KMS-11 (cell line): ENCODE data around the gene DONSON.
"Not testable (repeated sequence)": the region's sequence is repeated elsewhere in the genome, so short reads cannot be mapped to it uniquely, and the experiment has no call there.

Experiments used
- H2AFZ ChIP-seq: fragments of 200-600 bp; sonication (generic); 2 replicates; pipeline ENCODE4 v1.6.1; 2016; ENCODE audit warnings: antibody characterized with exemption, mixed run types, low read depth
- H3K27ac ChIP-seq: fragments of 200-600 bp; sonication (generic); 2 replicates; pipeline ENCODE4 v1.6.1; 2016; ENCODE audit warnings: mild to moderate bottlenecking, mixed run types
- H3K27me3 ChIP-seq: fragments of 200-600 bp; sonication (generic); 2 replicates; pipeline ENCODE4 v1.6.1; 2017; ENCODE audit warnings: mild to moderate bottlenecking, low read depth, mixed run types, moderate library complexity; ENCODE audit not compliant: insufficient read depth
- H3K36me3 ChIP-seq: fragments of 200-600 bp; sonication (generic); 2 replicates; pipeline ENCODE4 v1.6.1; 2017; ENCODE audit warnings: mild to moderate bottlenecking, mixed run types; ENCODE audit not compliant: insufficient read depth
- H3K4me1 ChIP-seq: fragments of 200-600 bp; sonication (generic); 2 replicates; pipeline ENCODE4 v1.6.1; 2016; ENCODE audit warnings: mild to moderate bottlenecking, low read depth, mixed run types; ENCODE audit not compliant: poor library complexity, severe bottlenecking
- H3K4me2 ChIP-seq: fragments of 200-600 bp; sonication (generic); 2 replicates; pipeline ENCODE4 v1.7.0; 2016; ENCODE audit warnings: mild to moderate bottlenecking, mixed run types
- H3K4me3 ChIP-seq: fragments of 200-600 bp; sonication (generic); IDR thresholded peaks from 2 replicates; pipeline ENCODE4 v1.6.1; 2017; ENCODE audit warnings: low read depth, low read length, mixed read lengths; ENCODE audit not compliant: insufficient read depth
- H3K79me2 ChIP-seq: fragments of 200-600 bp; sonication (generic); 2 replicates; pipeline ENCODE4 v1.6.1; 2016; ENCODE audit warnings: low read depth, mixed run types; ENCODE audit not compliant: insufficient read depth
- H3K9ac ChIP-seq: fragments of 200-600 bp; sonication (generic); 2 replicates; pipeline ENCODE4 v1.6.1; 2016; ENCODE audit warnings: mild to moderate bottlenecking, mixed run types
- H4K20me1 ChIP-seq: fragments of 200-600 bp; sonication (generic); 2 replicates; pipeline ENCODE4 v1.6.1; 2016; ENCODE audit warnings: mild to moderate bottlenecking, mixed run types; ENCODE audit not compliant: insufficient read depth
- CTCF ChIP-seq: fragments of 200-600 bp; sonication (generic); conservative IDR thresholded peaks from 2 replicates; pipeline ENCODE4 v1.6.1; 2017; ENCODE audit warnings: low read depth, mild to moderate bottlenecking, antibody characterized with exemption, low read length, moderate library complexity, mixed read lengths

Gene DONSON

GRCh38 chr21:33588485-33589335 is at the start of gene DONSON:
DONSON (minus strand) TSS chr21:33588684; CDS start chr21:33588641, 43 bp downstream.
- Histone ChIP-seq H3K27me3 (no peaks in the 10 kb centered on the region), H3K36me3 (peaks cover 5% of the 10 kb centered on the region; the same call in 1 of the 2 replicates), H3K27ac (peak within 1 kb of the TSS; percentile 48), H4K20me1 (no peaks in the 10 kb centered on the region), H2AFZ (peak within 1 kb of the TSS; percentile 75), H3K79me2 (peaks cover 30% of the 10 kb centered on the region; the same call in 1 of the 2 replicates), H3K4me3 (peak within 1 kb of the TSS; percentile 54), H3K4me1 (peaks cover 16% of the 10 kb centered on the region), H3K9ac (peak within 1 kb of the TSS; percentile 82), H3K4me2 (peak within 1 kb of the TSS; percentile 92)
- TF ChIP-seq CTCF = no peak

GRCh38 chr21:33634254-33634653 is 45.8 kb upstream of the DONSON start:
- no peaks in the 10 kb centered on the region for H4K20me1 ChIP-seq
- no peak overlapping the region for H3K4me3 ChIP-seq
- no peak overlapping the region for H3K9ac ChIP-seq
- peaks cover 8% of the 10 kb centered on the region; the same call in 1 of the 2 replicates for H3K79me2 ChIP-seq
- H3K4me1 ChIP-seq = peaks cover 9% of the 10 kb centered on the region
- H3K36me3 ChIP-seq = no peaks in the 10 kb centered on the region
- no peaks in the 10 kb centered on the region for H3K27me3 ChIP-seq
- H3K27ac ChIP-seq = no peak overlapping the region
- TF ChIP-seq CTCF = no peak
- H2AFZ ChIP-seq = no peak overlapping the region
- H3K4me2 ChIP-seq = no peak overlapping the region

- H3K79me2 ChIP-seq = not testable (repeated sequence)
Observed at GRCh38 chr21:33626151-33626550, 37.7 kb upstream of the DONSON start.

GRCh38 chr21:33622253-33622652 is 33.8 kb upstream of the DONSON start:
- Histone ChIP-seq H3K4me1 (no peaks in the 10 kb centered on the region), H3K4me2 (no peak overlapping the region), H3K27me3 (no peaks in the 10 kb centered on the region), H3K36me3 (no peaks in the 10 kb centered on the region), H3K9ac (no peak overlapping the region), H4K20me1 (no peaks in the 10 kb centered on the region), H2AFZ (no peak overlapping the region), H3K79me2 (no peaks in the 10 kb centered on the region), H3K27ac (no peak overlapping the region), H3K4me3 (no peak overlapping the region)
- no peak for TF ChIP-seq CTCF

More at GRCh38 chr21:33626151-33626550, 37.7 kb upstream of the DONSON start:
- not testable (repeated sequence) for H3K4me3 ChIP-seq, H3K9ac ChIP-seq, H4K20me1 ChIP-seq, H3K27me3 ChIP-seq, H3K27ac ChIP-seq, H2AFZ ChIP-seq, H3K36me3 ChIP-seq, H3K4me1 ChIP-seq, H3K4me2 ChIP-seq

- H3K9ac ChIP-seq = no peak overlapping the region
- no peaks in the 10 kb centered on the region for H3K27me3 ChIP-seq
- no peak for TF ChIP-seq CTCF
- no peak overlapping the region for H3K27ac ChIP-seq
- no peaks in the 10 kb centered on the region for H3K36me3 ChIP-seq
- no peaks in the 10 kb centered on the region for H4K20me1 ChIP-seq
- H3K79me2 ChIP-seq = no peaks in the 10 kb centered on the region
- no peak overlapping the region for H3K4me3 ChIP-seq
- no peak overlapping the region for H2AFZ ChIP-seq
- H3K4me1 ChIP-seq = no peaks in the 10 kb centered on the region
- H3K4me2 ChIP-seq = no peak overlapping the region
Observed at GRCh38 chr21:33619726-33620125, 31.2 kb upstream of the DONSON start.
